Activated T-helper 17 cell treated with anti-CD3 and anti-CD28 coated beads, Interleukin-2, amount 50 U/mL, for 72 hours (primary cell): Measurements from ENCODE around the gene ANTXRL. TPM values are rescaled to one million over a fixed set of nuclear protein-coding genes. Genes with fewer than 3 reads are reported as not detected.
"Not testable (repeated sequence)": the region's sequence is repeated elsewhere in the genome, so short reads cannot be mapped to it uniquely, and the experiment has no call there.

Experiments
- ATAC-seq: fragments of 150-1000 bp; cut with Tn5 transposase; replicated peaks from 2 replicates; pipeline ENCODE4 v1.10.0; 2021; ENCODE audit warnings: mild to moderate bottlenecking, moderate library complexity
- H3K27ac Mint-ChIP-seq: one replicate; pipeline ENCODE4 v1.8.0; 2022; ENCODE audit warnings: mixed read lengths
- H3K27me3 Mint-ChIP-seq: one replicate; pipeline ENCODE4 v1.8.0; 2022; ENCODE audit warnings: mixed read lengths
- H3K36me3 Mint-ChIP-seq: one replicate; pipeline ENCODE4 v1.8.0; 2022; ENCODE audit warnings: low read depth, mild to moderate bottlenecking, mixed read lengths
- H3K4me1 Mint-ChIP-seq: one replicate; pipeline ENCODE4 v1.8.0; 2022; ENCODE audit warnings: mixed read lengths
- H3K4me3 Mint-ChIP-seq: one replicate; pipeline ENCODE4 v1.8.0; 2022; ENCODE audit warnings: mild to moderate bottlenecking, mixed read lengths
- H3K9me3 Mint-ChIP-seq: one replicate; pipeline ENCODE4 v1.8.0; 2022; ENCODE audit warnings: mixed read lengths
- total RNA-seq, 2 donors: library from RNA; stranded (reverse); gene quantifications; one replicate each; pipeline ENCODE4 v1.2.3, GENCODE V29; 2022

The ANTXRL gene
- total RNA-seq, 2 donors from 2014 or later, result not detected

- no peak for ATAC-seq
- H3K36me3 Mint-ChIP-seq, result no peaks in the 10 kb centered on the region
- no peak overlapping the region for H3K4me3 Mint-ChIP-seq
- H3K9me3 Mint-ChIP-seq, result no peaks in the 10 kb centered on the region
- no peak overlapping the region for H3K27ac Mint-ChIP-seq
- H3K27me3 Mint-ChIP-seq, result no peaks in the 10 kb centered on the region
- peaks cover 13% of the 10 kb centered on the region for H3K4me1 Mint-ChIP-seq
Measured at GRCh38 chr10:46301721-46302479, 15.1 kb downstream of the ANTXRL start.

DNA sequence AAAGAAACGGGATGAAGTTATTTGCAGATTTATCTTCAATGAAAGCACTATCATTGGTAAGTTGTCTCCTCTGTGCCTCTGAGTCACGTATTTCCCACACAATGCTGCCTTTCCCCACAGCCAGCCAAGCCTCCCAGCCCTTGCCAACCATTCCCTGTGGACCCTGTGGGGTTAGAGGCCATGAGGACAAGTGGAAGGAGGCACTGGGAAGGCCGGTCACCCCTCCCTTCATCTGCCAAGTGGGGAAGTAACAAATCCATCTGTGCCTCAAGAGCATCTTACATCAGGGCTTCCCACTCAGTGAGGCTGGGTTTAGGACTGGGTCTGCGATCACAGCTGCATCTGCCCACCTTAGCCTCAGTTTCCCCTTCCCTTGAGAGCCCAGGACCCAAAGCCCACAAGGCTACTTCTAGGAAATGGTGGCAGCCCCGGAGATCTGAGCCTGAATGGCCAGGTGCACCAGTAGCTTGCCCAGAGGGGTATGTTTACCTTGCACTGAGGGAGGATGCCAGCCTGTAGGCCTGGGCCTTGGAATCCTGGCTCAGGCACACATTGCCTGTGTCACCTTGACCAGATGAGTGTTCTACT lies 16.1 kb downstream of the ANTXRL start:
- H3K27ac Mint-ChIP-seq, H3K27me3 Mint-ChIP-seq, H3K9me3 Mint-ChIP-seq, H3K4me3 Mint-ChIP-seq, H3K36me3 Mint-ChIP-seq, ATAC-seq: not testable (repeated sequence)
- H3K4me1 Mint-ChIP-seq, result peaks cover 13% of the 10 kb centered on the region

DNA sequence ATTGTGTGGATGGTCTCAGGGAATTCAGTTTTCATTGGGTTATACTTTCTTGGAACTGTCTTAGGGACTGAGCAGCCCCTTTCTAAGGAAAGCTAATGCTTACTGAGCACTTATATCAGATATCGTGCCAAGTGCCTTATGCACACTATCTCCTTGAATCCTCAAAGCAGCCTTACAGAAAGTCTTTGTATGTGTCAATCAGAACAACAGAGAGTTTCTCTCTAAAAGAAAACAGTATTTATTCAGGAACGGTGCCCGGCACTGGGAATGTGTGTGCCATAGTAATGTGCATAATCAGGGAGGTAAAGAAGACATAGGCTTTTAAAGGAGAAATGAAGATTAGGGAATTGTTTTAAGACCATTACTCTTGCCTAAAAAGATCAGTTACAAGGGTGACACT lies 17.3 kb downstream of the ANTXRL start:
- Mint-ChIP-seq H3K4me3 (no peak overlapping the region), H3K9me3 (no peaks in the 10 kb centered on the region), H3K27me3 (no peaks in the 10 kb centered on the region), H3K4me1 (peaks cover under 1% of the 10 kb centered on the region), H3K36me3 (no peaks in the 10 kb centered on the region), H3K27ac (no peak overlapping the region)
- ATAC-seq, result no peak

DNA sequence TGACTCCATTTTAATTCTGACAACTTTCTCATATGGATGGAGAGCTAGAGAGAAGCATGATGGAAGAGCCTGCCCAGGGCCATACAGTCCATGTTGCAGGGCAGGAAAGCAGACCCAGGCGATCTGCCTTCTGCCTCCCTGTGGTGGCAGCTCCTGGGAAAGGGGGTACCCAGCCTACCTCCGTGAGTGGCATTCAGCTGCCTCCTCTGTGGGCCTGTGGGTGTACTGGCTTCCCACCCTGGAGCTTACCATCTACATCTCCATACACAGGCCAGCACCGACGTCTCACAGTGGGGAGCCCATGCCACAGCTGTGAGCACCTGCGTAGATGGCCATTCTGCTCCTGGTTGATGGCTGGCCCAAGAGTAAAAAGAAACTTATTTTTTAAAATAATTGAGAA lies 17.9 kb downstream of the ANTXRL start:
- H3K36me3 Mint-ChIP-seq, ATAC-seq: not testable (repeated sequence)

GRCh38 chr10:46305079-46305818 lies 18.5 kb downstream of the ANTXRL start:
- Mint-ChIP-seq H3K36me3 (no peaks in the 10 kb centered on the region), H3K9me3 (no peaks in the 10 kb centered on the region), H3K4me1 (no peaks in the 10 kb centered on the region), H3K4me3 (no peak overlapping the region), H3K27ac (no peak overlapping the region), H3K27me3 (no peaks in the 10 kb centered on the region)
- ATAC-seq, result no peak

More for the DNA sequence above, 17.9 kb downstream of the ANTXRL start:
- not testable (repeated sequence) for H3K27me3 Mint-ChIP-seq, H3K4me1 Mint-ChIP-seq, H3K27ac Mint-ChIP-seq, H3K4me3 Mint-ChIP-seq, H3K9me3 Mint-ChIP-seq

DNA sequence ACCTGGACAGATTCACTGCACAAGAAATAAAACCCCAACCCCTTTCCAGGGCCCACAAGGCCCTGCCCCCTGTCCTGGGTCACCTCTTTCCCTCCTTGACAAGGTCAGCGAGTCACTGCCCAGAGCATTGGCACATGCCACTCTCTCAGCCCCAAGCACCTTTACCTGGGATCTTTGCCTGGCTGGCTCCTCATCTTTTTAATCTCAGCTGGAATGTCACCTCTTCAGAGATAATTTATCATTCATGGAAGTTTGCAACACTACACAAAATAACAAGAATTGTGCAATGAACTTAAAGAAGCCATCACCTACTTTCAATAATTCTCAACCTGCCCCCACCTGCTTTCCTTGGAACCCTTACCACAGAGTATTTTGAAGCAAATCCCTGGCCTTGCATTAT lies 19.2 kb downstream of the ANTXRL start:
- no peak overlapping the region for H3K27ac Mint-ChIP-seq
- H3K9me3 Mint-ChIP-seq, result no peaks in the 10 kb centered on the region
- ATAC-seq, result no peak
- H3K36me3 Mint-ChIP-seq, result no peaks in the 10 kb centered on the region
- H3K27me3 Mint-ChIP-seq, result no peaks in the 10 kb centered on the region
- no peaks in the 10 kb centered on the region for H3K4me1 Mint-ChIP-seq
- no peak overlapping the region for H3K4me3 Mint-ChIP-seq

DNA sequence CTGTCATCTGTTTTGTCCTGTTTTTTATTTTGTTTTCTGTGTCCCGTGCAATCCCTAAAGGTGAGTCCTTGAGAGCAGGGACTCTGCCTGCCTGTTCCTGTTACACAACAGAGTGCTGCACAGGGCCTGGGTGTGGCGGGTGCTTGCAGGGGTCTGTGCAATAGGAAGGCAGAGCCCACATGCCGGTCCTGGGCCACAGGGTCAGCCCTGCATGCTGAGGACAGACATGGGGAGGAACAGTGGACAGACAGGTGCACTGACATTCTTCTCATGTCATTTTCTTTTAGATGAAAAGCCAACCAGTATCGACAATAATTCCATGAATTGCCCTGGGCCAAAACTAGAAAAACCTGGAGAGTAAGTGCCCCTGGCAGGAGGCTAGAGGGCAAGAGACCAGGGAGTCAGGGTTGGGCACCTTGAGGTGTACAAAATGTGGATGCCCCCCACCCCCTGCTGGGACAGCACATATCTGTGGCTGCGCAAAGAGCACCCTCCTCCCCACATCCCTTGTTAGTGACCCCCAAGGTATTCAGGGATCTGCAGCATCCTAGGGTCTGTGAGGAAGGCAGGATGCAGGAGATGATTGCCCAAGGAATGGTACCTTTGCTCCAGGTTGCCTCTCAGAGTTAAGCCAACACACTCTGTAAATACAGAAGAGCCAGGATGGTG lies 19.9 kb downstream of the ANTXRL start:
- H3K27me3 Mint-ChIP-seq, result no peaks in the 10 kb centered on the region
- H3K4me3 Mint-ChIP-seq, result no peak overlapping the region
- no peak overlapping the region for H3K27ac Mint-ChIP-seq
- H3K4me1 Mint-ChIP-seq, result no peaks in the 10 kb centered on the region
- ATAC-seq, result no peak
- no peaks in the 10 kb centered on the region for H3K36me3 Mint-ChIP-seq
- no peaks in the 10 kb centered on the region for H3K9me3 Mint-ChIP-seq

GRCh38 chr10:46307281-46308112 lies 20.7 kb downstream of the ANTXRL start:
- ATAC-seq, result no peak
- Mint-ChIP-seq H3K4me1 (no peaks in the 10 kb centered on the region), H3K27ac (no peak overlapping the region), H3K27me3 (no peaks in the 10 kb centered on the region), H3K9me3 (no peaks in the 10 kb centered on the region), H3K36me3 (no peaks in the 10 kb centered on the region), H3K4me3 (no peak overlapping the region)

DNA sequence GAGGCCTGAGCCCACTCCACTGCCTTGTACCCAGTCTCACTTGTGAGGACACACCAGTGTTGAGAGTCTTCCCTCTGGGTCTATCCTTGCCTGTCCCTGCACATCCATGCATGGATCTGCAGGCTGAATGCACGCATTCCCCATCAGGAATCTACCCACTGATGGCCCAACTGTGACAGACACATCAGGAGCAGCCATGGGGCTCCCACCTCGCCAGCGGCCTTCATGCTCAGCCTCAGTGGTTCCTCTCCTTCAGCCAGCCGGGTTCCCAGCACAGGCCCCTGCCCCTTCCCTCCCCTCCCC lies 21.3 kb downstream of the ANTXRL start:
- ATAC-seq, result no peak

DNA sequence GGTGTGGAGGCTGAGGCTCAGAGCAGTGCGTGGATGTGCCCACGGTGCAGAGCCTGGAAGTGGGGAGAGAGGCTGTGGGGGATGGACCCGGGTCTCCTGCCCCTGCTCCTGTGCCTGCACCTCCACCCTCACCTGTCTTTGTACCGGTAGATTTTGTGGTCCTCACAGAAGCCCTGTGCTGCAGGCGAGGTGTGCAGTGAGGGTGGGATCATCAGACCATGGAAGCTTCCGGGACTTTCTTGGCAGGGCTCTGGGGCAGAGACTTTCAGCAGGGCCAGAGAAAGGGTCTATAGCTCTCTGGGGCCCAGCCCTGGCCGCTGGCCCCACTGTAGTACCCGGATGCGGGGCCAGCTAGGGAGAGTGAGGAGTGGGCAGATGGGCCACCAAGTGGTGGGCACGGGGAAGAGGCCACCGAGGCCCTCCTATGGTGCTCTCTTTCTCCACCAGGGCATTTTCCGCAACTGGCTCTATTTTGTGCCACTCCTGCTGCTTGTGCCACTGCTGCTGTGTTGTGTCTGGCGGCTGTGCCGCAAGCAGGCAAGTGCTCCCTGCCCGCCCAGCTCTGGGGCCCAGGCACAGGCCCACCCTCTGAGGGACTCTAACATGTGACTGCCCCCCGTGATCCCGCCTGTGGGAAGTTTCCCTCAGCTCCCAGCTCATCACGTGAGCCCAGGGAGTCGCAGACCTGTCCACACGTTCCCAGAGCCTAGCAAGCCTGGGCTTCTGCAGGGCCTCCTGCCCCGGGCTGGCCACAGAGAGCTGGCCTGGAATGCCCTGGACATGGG lies 22.1 kb downstream of the ANTXRL start:
- H3K36me3 Mint-ChIP-seq, result no peaks in the 10 kb centered on the region
- H3K27me3 Mint-ChIP-seq, result no peaks in the 10 kb centered on the region
- H3K9me3 Mint-ChIP-seq, result no peaks in the 10 kb centered on the region
- no peak for ATAC-seq
- H3K4me3 Mint-ChIP-seq, result no peak overlapping the region
- no peak overlapping the region for H3K27ac Mint-ChIP-seq
- H3K4me1 Mint-ChIP-seq, result no peaks in the 10 kb centered on the region

More for the DNA sequence above, 21.3 kb downstream of the ANTXRL start:
- no peak overlapping the region for H3K4me3 Mint-ChIP-seq
- H3K27ac Mint-ChIP-seq, result no peak overlapping the region
- no peaks in the 10 kb centered on the region for H3K36me3 Mint-ChIP-seq
- no peaks in the 10 kb centered on the region for H3K4me1 Mint-ChIP-seq
- no peaks in the 10 kb centered on the region for H3K27me3 Mint-ChIP-seq
- H3K9me3 Mint-ChIP-seq, result no peaks in the 10 kb centered on the region

DNA sequence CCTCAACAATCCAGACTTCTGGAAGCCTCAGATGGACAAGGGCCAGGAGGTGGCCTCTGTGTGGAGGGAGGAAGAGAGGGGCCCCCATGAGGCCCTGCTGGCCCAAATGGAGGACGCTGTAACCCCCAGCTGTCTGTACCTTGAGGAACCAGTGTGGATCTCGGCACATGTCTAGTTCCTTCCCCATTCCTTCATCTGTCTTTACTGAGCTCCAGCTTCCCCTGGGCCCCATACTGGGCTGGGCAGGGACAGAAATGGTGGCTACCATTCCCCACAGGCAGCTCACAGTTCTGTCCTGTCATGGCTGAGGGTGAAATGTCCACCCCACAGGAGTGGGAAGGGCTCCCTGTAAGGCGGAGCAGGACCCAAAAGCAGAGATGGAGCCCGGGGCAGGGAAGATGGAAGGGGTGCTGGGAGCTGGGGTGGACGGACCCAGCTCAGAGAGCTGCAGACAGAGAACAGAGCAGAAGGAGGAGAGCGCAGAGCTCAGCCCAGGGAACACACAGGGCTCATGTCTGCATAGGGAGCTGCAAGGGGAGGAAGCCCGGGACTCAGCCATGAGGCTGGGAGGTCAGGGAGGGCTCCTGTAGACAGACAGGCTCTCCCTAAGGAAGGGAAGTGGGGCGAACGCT lies 22.8 kb downstream of the ANTXRL start:
- Mint-ChIP-seq H3K4me1 (no peaks in the 10 kb centered on the region), H3K4me3 (no peak overlapping the region), H3K9me3 (no peaks in the 10 kb centered on the region), H3K27me3 (no peaks in the 10 kb centered on the region), H3K36me3 (no peaks in the 10 kb centered on the region), H3K27ac (no peak overlapping the region)
- ATAC-seq, result no peak

DNA sequence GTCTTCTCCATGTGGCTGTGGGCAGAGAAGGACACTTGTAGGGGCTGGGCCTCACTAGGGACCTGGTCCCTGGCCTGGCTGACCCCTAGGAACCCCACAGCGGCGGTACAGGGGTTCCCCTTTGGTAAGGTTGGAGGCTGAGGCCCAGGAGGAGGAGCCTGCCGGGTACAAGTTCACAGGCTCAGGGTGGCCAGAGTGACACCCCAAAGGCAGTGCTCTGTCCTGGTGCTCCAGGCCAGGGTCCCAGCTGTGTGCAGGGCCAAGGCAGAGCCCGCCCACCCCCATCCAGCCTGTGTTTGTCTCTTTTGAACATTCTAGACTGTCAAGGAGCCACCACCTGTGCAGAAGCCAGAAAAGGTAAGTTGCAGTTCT lies 23.3 kb downstream of the ANTXRL start:
- no peaks in the 10 kb centered on the region for H3K36me3 Mint-ChIP-seq
- no peak for ATAC-seq

DNA sequence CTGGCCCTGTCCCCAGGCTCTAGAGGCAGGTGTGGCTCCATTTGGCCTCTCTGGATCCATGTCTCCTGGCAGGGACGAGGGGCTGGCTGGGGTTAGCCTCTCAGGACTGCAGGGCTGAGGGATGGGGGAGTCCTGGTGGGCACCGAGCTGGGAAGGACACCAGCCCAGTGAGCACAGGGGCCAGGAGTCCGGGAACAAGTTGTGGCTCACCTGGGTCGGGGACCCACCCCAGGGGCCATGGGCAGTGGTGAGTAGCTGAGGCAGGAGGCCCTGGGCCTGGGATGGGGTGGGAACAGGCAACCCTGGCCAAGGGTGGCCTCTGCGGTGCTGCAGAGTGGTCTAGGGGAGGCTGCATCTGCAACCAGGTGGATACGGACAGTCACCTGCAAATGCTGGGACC lies 24.1 kb downstream of the ANTXRL start:
- no peak overlapping the region for H3K27ac Mint-ChIP-seq
- no peaks in the 10 kb centered on the region for H3K9me3 Mint-ChIP-seq
- H3K4me3 Mint-ChIP-seq, result no peak overlapping the region
- no peaks in the 10 kb centered on the region for H3K27me3 Mint-ChIP-seq
- no peak for ATAC-seq
- H3K36me3 Mint-ChIP-seq, result no peaks in the 10 kb centered on the region
- H3K4me1 Mint-ChIP-seq, result no peaks in the 10 kb centered on the region

More for the DNA sequence above, 23.3 kb downstream of the ANTXRL start:
- Mint-ChIP-seq H3K27ac (no peak overlapping the region), H3K27me3 (no peaks in the 10 kb centered on the region), H3K9me3 (no peaks in the 10 kb centered on the region), H3K4me3 (no peak overlapping the region), H3K4me1 (no peaks in the 10 kb centered on the region)
